GM21528 (cell line): ENCODE measurements around the gene GMPR.
"Not testable (repeated sequence)": the region's sequence is repeated elsewhere in the genome, so short reads cannot be mapped to it uniquely, and the experiment has no call there.

Experiments used
- ATAC-seq: cut with Tn5 transposase; IDR thresholded peaks from one replicate; pipeline ENCODE4 v1.9.1; 2021; ENCODE audit warnings: mild to moderate bottlenecking, moderate library complexity; ENCODE audit not compliant: unreplicated experiment, low FRiP score

GMPR gene

GRCh38 chr6:16244446-16244845 is 6.1 kb downstream of the GMPR start:
- ATAC-seq, result no peak

GRCh38 chr6:16244869-16245451 is 6.6 kb downstream of the GMPR start:
- ATAC-seq, result no peak

GRCh38 chr6:16248271-16248853 is 10.0 kb downstream of the GMPR start:
- ATAC-seq, result no peak

- ATAC-seq, result no peak
Measured at GRCh38 chr6:16249971-16250370, 11.6 kb downstream of the GMPR start.

DNA sequence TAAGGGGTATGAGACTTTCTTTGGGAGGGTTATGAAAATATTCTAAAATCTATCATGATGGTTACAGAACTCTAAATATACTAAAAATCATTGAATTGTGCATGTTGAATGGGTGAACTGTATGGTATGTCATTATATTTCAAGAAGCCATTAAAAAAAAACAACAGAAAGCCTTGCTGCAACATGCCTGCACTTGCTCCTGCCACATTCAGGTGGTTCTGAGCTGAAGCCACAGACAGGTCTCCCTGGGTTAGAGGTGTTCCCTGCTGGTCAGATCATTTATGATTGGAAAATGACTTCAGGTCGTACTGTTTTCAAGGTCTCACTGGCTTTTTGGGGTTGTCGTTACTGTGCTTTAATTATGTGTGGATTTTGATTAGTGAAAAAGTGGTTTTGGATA is 13.3 kb downstream of the GMPR start:
- ATAC-seq, result no peak

DNA sequence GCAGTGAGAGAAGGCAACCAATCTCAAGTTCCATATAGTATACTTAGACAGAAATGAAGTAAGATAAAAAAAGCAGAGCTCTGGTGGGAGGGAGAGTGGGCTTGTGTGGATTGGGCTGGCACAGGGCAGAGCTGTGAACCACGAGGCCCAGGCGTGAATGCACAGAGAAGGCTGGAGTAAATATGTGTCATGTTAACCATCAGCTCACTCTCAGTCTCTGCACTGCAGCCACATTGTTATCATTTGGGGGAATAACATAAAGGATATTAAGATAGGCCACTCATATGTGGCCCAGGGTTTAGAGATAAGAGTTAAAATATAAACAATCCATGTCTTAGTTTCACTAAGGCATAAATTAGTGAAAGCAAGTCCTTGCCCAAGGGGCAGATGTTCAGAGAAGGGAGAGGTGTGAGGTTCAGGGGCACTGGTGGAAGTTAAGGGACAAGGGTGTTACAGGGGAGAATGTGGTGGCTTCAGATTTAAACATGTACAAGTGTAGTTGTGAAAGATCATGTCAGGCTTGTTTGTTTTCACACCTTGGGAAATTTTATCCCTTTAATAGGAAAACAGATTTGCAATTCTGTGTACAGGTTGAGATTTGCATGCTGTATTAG is 14.4 kb downstream of the GMPR start:
- no peak for ATAC-seq

DNA sequence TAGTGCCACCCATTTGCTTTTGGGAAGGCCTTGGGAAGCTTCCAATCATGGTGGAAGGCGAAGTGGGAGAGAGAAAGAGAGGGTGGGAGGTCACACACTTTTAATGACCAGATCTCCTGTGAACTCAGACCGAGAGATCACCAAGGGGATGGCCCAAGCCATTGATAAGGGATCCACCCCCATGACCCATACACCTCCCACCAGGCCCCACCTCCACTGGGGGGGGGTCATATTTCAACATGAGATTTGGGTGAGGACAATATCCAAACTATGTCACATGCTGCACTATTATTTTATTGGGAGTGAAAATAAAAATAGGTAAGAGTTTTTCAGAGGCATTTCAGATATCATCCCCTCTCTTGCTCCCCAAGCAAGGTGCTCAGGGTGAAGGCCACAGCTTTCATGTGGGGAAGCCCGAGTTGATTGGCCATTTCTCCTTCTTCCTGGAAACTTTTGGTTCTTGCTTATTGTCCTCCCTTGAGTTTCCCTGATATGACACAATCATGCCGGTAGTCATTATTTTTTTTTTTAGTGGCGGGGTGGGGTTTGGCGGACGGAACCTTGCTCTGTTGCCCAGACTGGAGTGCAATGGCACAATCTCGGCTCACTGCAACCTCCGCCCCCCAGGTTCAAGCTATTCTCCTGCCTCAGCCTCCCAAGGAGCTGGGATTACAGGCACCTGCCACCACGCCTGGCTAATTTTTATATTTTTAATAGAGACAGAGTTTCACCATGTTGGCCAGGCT is 15.2 kb downstream of the GMPR start:
- no peak for ATAC-seq

GRCh38 chr6:16254535-16254934 is 16.1 kb downstream of the GMPR start:
- ATAC-seq, result no peak

DNA sequence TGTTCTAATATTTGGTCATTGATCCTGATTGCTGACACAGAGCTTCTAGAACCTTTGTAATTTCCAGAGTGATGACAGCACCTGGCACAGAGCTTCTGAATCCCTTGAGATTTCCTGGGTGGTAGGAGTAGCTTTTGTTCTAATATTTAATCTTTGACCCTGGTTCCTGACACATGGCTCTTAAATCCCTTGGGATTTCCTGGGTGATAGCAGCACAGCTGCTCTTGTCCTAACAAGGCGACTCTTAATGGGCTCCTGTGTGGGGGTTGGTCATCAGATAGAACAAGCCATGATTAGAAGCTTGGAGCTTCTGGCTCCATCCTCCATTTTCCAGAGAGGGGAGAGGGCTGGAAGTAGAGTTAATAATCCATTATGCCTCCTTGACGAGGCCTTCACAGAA is 18.4 kb downstream of the GMPR start:
- no peak for ATAC-seq

DNA sequence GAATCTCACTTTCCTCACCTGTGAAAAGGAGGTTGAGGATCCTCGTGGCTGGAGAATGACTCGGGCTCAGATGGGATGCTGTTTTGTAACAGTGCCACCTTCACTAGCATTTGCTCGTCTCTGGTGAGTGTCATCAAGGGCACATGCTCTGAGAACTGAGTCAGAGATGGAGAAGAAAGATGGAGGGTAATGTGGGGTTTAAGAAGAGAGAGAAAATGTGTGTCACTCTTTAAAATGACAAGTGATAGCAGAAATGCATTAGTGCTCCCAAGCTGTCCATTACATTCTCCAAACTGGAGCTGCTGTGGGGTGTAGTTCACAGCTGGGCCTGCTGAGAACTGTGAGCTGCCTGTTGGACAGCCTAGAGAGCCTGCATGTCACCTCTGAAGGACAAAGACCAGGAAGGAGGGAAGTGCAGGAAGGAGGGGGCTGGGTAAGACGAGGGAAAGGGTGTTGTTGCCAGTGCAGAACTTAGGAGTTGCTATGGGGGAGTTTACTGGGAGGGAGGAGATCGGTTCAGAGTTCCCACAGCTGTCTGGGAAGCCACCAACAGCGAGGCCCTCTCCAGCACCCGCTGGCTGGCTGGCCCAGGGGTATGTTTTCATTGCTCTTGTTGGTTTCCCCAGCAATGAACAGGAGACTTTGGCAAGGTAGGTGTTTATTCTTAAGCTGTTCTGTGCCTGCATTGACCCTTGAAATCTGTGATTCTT is 19.8 kb downstream of the GMPR start:
- no peak for ATAC-seq

DNA sequence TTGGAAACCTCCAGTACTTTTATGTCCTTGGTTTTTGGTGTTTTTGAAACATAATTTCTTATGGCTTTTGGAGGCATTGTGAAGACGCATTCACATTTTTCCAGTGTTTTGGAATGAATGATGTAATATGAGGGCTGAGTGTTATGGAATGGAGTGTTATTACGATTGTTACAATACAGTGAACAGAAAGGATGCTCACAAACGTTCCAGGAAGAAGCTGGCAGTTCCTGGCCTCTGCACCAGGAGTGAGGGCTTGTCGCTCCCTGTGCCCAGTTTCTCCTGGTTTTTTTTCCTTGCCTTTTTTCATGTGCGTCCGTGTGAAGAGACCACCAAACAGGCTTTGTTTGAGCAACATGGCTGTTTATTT is 20.3 kb downstream of the GMPR start:
- no peak for ATAC-seq

DNA sequence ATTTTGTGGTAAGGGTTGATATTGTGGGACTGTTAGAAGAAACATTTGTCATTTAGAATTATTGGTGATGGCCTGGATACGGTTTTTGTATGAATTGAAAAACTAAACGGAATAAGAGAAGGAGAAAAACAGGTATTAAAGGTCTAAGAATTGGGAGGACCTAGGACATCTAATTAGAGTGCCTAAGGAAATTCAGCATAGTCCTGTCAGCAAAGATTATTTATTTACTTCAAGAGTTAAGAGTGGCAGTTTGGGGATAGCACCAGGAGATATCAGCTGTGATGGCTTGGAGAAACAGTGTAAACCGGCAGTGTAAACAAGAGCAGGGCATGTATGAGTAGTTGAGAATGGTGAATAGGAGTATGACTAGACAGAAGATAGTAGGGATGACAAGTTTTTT is 21.2 kb downstream of the GMPR start:
- not testable (repeated sequence) for ATAC-seq

- not testable (repeated sequence) for ATAC-seq
Measured at GRCh38 chr6:16260602-16261001, 22.2 kb downstream of the GMPR start.

DNA sequence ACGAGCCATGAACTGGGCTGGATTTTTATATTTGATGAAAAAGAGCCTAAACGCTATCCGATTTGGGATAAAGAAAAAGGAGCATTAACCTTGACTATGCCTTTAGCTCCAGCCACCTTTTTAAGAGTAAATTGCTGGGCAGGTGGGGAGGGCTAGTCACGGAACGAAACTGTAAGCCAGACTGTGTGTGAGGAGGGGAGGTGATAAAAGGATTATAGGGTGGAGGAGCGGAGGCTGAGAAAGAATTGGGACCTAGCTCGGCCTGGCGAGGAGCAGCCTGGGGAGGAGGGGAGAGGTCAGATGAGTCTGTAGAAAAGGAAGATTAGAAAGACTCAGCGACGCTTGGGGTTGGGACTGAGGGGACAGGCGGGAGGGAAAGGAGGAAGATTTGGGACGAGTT is 24.4 kb downstream of the GMPR start:
- ATAC-seq, result not testable (repeated sequence)

DNA sequence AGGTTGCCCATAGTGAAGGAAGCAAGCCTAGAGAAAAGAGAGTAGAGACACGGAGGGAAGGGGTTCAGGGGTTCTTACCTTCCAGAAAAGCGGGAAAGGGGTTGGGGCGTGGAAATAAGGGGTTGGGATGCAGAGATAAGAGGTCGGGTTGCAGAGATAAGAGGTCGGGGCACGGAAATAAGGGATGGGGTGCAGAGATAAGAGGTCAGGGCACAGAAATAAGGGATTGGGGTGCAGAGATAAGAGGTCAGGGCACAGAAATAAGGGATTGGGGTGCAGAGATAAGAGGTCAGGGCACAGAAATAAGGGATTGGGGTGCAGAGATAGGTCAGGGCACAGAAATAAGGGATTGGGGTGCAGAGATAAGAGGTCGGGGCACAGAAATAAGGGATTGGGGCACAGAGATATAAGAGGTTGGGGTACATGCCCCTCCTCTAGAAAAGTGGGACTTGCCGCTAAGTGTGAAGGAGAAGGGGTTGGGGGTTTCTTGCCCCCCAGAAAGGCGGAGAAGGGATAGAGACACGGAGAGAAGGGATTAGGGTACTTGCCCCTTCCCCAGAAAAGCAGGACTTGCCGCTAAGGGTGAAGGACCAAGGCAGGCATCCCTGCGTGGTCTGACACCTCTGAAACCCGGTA is 25.2 kb downstream of the GMPR start:
- ATAC-seq, result not testable (repeated sequence)

DNA sequence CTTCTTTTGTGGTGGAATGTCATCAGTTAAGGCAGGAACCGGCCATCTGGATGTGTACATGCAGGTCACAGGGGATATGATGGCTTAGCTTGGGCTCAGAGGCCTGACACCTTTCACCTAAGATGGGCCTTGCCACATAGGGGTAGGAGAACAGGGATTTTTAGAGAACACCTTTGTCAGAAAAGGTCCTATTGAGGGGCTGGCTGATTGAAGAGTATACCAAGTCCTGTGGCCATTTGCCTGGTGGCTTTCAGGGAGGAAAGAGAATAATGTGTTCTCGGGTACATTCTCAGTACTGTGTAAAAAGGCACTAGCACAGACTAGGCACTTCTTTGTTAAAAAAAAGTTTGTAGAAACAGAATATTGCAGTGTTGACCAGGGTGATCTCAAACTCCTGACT is 26.4 kb downstream of the GMPR start:
- ATAC-seq, result no peak

DNA sequence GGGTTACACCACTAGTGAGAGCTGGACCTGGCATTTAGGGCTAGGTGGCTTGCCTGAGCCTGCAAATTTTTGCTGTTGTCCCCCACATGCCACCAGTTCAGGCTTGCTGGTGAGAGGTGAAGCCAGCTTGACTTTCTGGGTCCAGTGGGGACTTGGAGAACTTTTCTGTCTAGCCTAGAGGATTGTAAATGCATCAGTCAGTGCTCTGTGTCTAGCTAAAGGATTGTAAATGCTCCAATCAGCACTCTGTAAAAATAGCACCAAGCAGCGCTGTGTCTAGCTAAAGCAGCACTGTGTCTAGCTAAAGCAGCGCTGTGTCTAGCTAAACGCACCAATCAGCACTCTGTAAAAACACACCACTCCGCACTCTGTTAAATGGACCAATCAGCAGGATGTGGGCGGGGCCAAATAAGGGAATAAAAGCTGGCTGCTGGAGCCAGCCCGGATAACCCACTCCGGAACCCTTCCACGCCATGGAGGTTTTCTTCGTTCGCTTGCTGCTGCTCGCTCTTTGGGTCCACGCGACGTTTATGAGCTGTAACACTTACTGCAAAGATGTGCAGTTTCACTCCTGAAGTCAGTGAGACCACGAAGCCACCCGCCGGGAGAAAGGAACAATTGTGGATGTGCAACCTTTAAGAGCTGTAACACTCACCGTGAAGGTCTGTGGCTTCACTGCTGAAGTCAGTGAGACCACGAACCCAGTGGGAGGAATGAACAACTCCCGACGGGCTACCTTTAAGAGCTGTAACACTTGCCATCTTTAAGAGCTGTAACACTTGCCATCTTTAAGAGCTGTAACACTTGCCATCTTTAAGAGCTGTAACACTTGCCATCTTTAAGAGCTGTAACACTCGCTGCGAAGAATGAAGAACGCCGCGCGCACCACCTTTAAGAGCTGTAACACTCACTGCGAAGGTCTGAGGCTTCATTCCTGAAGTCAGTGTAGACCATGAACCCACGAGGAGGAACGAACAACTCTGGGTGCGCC is 27.3 kb downstream of the GMPR start:
- ATAC-seq, result no peak

DNA sequence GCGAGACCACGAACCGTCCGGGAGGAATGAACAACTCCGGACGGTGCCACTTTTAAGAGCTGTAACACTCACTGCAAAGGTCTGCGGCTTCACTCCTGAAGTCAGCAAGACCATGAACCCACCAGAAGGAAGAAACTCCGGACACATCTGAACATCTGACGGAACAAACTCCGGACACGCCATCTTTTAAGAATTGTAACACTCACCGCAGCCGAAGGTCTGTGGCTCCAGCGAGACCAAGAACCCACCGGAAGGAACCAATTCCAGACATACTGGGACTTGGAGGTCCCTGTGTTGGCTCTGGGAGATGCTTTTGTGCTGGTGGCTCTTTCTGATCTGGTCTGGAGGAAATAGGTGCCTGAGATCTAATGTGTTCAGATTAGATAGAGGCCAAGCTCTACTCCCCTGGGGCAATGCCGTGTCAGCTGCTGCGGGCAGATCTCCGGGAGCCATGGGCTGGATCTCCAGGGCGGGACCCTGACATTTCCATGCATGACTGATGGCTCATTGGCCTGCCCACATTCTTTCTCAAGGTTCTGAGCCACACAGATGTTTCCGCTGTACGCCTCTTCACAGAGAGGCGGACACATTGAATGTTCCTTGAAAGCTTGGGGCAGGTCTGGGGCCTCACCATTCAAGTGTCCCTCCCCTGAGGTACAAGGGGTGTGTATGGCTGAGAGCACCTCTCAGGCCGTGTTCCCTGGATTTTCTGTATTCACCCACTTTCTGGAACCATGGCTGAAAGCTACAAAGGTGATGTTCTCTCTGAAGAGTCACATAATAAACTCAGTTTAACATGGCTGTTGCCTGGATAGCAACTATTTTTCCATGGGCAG is 29.3 kb downstream of the GMPR start:
- ATAC-seq, result no peak
